HL-60 (cell line): ENCODE measurements around the gene AEN.

ENCODE experiments used
- CTCF ChIP-seq: IDR thresholded peaks from one replicate; pipeline ENCODE4 v1.5.1; 2011; ENCODE audit warnings: low read length, control low read depth, inconsistent platforms; ENCODE audit not compliant: insufficient read depth
- POLR2AphosphoS5 ChIP-seq: IDR thresholded peaks from 2 replicates; pipeline ENCODE4 v1.6.1; 2012; ENCODE audit warnings: low read depth

- TF ChIP-seq CTCF (no peak), POLR2AphosphoS5 (no peak)
These were observed 16.9 kb downstream of the AEN start for GRCh38 chr15:88637841-88638625.
